Heart left ventricle (tissue), 13 donors: ENCODE results near the gene CYP2F1.
"Not testable (repeated sequence)": the region's sequence is repeated elsewhere in the genome, so short reads cannot be mapped to it uniquely, and the experiment has no call there.

Experiments
- POLR2A ChIP-seq, 2 donors: fragments of 450-650 bp; IDR thresholded peaks; one replicate each; pipeline ENCODE4 v1.6.1; 2017; ENCODE audit warnings: antibody characterized with exemption in 2 of 2, mild to moderate bottlenecking in 2 of 2, moderate library complexity in 2 of 2
- TF ChIP-seq, protein P1 (sequence below), 12 donors: fragments of 200-600 bp; sonication (generic) in 4 of 12; IDR thresholded peaks; one replicate each; pipeline versions ENCODE4 v1.5.0 to v1.8.0; 2018 to 2022; ENCODE audit warnings: antibody characterized with exemption in 12 of 12, mild to moderate bottlenecking in 5 of 12
- donor health status: ischemic (EF 13 %, LVEDD 7.1; RV severe dilation, severe dysfunction).
- donor health status: DM: no; HTN: yes; CAD: no.
- donor health status: DM: no; HTN: no; CAD: no.
- donor health status: ischemic (EF 25% LVEDD 6.9; RV normal size, moderate dysfunction).
- donor health status: ischemic (EF 25% LVEDD 5.7; RV mildly dilated, moderate dysfunction).
- donor health status: ischemic (EF 35%, LVEDD 5.7; RV mildly dilated, moderate dysfunction).
- donor health status: nonischemic (EF 11% LVEDD 7.7; RV severe dilation, severe dysfunction).
- donor health status: DM: yes; HTN: yes; CAD: no.
- donor health status: PGD.
- donor health status: ischemic (EF 29% LVEDD 5.4; RV normal size, mild dysfunction).
- donor health status: nonischemic (EF 23%, LVEDD 6.1; RV moderate dilation, normal function).

- TF ChIP-seq, protein P1, sequence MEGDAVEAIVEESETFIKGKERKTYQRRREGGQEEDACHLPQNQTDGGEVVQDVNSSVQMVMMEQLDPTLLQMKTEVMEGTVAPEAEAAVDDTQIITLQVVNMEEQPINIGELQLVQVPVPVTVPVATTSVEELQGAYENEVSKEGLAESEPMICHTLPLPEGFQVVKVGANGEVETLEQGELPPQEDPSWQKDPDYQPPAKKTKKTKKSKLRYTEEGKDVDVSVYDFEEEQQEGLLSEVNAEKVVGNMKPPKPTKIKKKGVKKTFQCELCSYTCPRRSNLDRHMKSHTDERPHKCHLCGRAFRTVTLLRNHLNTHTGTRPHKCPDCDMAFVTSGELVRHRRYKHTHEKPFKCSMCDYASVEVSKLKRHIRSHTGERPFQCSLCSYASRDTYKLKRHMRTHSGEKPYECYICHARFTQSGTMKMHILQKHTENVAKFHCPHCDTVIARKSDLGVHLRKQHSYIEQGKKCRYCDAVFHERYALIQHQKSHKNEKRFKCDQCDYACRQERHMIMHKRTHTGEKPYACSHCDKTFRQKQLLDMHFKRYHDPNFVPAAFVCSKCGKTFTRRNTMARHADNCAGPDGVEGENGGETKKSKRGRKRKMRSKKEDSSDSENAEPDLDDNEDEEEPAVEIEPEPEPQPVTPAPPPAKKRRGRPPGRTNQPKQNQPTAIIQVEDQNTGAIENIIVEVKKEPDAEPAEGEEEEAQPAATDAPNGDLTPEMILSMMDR (IDR thresholded peaks at IDR 0.05) = not testable (repeated sequence)
- TF ChIP-seq POLR2A (IDR thresholded peaks at IDR 0.05) = not testable (repeated sequence)
These were observed 36.8 kb downstream of the CYP2F1 start for GRCh38 chr19:41150986-41151385.
